CD4-positive, alpha-beta T cell treated with Interleukin-17A for 4 hours (primary cell): Measurements from ENCODE around the gene MEAK7.
A peak's percentile ranks its signal among the peaks of the same experiment; 100 is the strongest.

Experiments used
- DNase-seq: peaks from one replicate; pipeline ENCODE4 v3.0.0-alpha.2; 2020; ENCODE audit warnings: mixed read lengths

MEAK7 gene, protein sequence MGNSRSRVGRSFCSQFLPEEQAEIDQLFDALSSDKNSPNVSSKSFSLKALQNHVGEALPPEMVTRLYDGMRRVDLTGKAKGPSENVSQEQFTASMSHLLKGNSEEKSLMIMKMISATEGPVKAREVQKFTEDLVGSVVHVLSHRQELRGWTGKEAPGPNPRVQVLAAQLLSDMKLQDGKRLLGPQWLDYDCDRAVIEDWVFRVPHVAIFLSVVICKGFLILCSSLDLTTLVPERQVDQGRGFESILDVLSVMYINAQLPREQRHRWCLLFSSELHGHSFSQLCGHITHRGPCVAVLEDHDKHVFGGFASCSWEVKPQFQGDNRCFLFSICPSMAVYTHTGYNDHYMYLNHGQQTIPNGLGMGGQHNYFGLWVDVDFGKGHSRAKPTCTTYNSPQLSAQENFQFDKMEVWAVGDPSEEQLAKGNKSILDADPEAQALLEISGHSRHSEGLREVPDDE

GRCh38 chr16:84504420-84505248 lies at the start of gene MEAK7:
Gene MEAK7 (minus strand): TSS chr16:84504659. CDS start chr16:84498086, 6,573 bp downstream.
- peak; percentile 99 for DNase-seq

GRCh38 chr16:84553873-84554399 lies 49.5 kb upstream of the MEAK7 start:
- peak; percentile 74 for DNase-seq

- DNase-seq: peak; percentile 26
These were observed 47.7 kb upstream of the MEAK7 start for GRCh38 chr16:84552135-84552534.

DNA sequence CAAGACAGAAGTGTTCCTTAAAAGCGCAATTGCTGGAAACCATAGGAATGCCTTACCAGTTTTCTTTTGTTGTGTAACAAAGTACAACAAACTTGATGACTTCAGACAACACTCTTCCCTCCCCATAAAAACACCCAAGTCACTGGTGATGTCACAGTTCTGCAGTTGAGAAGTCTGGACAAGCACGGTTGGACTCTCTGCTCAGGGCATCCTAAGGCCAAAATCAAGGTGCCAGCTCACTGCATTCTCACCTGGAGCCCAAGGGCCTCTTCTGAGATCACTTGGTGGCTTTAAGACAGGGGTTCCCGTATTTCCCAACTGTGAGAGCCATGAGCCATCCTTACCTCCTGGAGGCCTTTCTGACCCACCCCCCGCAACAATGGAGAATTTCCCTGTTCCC lies 45.6 kb upstream of the MEAK7 start:
- no peak for DNase-seq

GRCh38 chr16:84548971-84549844 lies 44.7 kb upstream of the MEAK7 start:
- peak; percentile 59 for DNase-seq

DNA sequence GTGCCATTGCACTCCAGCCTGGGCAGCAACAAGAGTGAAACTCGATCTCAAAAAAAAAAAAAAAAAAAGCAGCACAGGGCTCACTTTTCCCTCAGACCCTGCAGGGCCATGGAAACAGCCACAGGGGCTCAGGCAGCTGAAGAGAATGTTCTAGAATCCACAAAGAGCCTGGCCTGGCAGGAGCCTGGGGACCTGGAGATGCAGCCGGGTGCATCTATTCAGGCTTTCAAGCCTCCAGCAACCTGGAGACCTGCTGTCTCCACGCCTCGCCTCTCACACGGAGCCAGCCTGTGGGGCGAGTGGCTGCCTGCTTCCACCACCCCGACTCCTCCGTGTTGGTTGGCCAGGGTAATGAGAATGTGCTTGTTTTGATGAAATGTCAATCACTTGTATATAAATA lies 44.0 kb upstream of the MEAK7 start:
- DNase-seq: no peak

DNA sequence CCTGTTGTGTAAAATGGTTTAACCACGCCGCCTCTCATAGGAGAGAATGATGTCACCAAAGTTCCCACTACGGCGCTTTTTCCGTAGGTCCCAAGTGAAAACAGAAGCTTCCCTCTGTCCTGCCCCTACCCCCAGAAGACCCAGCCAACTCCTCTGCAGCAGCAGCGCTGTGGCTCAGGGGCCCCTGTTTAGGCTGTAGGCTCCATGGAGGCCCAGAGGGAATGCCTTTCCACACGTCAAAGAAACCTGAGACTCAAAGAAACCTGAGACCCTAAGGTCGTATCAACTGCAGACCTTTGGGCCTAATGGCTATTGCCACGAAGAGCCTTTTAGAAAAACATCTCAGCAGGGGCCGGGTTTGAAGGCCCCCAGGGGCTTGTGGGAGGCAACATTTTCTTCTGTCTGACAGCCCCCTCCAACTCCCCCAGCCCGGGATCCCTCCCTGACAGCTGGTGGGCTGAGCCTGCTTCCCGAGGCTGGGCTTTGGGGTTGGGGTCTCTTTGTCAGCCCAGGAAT lies 43.1 kb upstream of the MEAK7 start:
- DNase-seq: no peak

DNA sequence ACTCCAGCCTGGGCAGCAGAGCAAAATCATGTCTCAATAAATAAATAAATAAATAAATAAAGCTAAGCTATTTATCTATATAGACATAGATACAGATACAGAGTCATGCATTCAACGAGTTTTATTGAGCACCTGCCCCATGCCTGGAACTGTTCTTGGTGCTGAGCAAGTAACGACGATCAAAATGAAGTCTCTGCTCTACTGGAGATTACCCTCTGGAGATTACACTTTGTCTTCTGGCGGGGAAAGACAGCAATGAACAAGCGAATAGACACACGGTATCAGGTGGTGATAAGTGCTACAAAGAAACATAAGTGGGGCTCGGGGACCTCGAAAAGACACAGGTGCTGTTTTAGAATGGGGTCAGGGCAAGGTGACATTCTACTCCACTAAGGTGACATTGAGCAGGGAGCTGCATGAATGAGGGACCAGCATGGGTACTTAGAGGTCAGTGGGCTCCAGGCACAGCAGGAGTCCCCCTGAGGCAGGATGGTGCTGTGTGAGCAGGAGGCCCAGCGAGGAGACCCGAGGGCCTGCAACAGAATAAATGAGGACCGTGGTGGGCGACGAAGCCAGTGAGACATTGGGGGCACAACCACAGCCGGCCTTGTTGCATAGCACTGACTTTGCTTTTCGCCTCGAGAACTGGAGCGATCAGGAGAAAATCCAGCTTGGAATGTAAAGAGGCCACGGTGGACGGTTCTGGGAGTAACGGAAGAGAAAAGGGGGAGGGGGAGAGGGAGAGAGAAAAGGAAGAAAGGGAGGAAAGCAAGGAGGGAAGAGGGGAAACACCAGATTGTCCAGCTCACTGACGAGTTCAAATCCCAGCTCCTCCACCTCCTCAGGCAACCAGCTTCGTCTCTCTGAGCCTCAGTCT lies 42.4 kb upstream of the MEAK7 start:
- no peak for DNase-seq

- DNase-seq: no peak
These were observed 40.8 kb upstream of the MEAK7 start for GRCh38 chr16:84545114-84545737.

DNA sequence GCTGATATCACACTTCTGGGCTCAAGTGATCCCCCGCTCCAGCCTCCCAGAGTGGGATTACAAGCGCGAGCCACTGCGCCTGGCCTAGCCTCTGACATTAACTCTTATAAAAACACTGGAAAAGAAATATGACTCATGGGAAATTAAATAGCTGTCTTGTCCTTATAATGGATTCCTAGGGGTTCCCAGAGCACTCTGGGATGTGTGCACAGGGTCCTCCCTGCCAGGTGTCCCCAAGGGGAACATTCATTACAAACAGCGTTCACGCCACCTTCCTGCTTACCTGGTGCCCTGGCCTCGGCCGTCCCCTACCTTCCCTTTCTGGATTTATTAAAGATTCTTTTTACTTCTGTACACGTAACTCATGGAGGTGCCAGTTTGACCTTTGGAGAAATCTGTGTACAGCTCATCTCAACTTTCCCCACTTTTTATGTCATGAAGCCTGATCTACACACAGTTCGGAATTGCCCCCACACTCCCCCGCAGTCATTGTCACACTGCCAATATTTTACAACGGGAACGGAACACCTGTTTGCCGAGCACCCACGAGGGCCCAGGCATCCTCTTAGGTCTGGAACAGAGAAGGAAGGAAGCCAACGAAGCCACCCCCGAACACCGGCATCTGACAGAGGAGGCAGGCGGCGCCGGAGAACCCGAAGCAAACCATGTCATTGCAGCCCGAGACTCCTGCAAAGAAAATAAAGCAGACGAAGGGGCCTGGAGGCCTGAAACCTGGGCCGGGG lies 39.7 kb upstream of the MEAK7 start:
- peak; percentile 66 for DNase-seq

- DNase-seq: no peak
These were observed 38.8 kb upstream of the MEAK7 start for GRCh38 chr16:84543253-84543652.

GRCh38 chr16:84541999-84542817 lies 37.7 kb upstream of the MEAK7 start:
- no peak for DNase-seq

GRCh38 chr16:84540194-84540593 lies 35.7 kb upstream of the MEAK7 start:
- no peak for DNase-seq

- no peak for DNase-seq
These were observed 33.9 kb upstream of the MEAK7 start for GRCh38 chr16:84538222-84538840.

- DNase-seq: no peak
These were observed 33.2 kb upstream of the MEAK7 start for GRCh38 chr16:84537491-84538151.

DNA sequence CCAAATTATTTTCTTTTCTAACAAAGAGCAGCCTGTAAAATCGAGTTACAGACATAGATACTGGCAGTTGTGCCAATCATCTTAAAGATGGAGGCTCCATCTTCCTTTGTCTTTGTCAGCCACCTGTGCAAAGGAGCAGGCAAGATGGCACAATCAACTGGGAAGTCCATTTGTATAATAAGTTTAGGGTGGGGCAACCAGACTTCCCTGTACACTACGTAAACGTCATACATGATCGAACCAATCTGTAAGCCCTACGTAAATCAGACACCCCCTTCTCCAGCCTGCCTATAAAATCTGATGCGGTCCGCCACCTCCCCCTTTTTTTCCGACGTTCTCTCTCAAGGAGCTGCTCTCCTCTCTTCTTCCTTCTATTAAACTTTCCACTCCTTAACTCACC lies 31.4 kb upstream of the MEAK7 start:
- DNase-seq: no peak

GRCh38 chr16:84535408-84535807 lies 30.9 kb upstream of the MEAK7 start:
- DNase-seq: no peak

DNA sequence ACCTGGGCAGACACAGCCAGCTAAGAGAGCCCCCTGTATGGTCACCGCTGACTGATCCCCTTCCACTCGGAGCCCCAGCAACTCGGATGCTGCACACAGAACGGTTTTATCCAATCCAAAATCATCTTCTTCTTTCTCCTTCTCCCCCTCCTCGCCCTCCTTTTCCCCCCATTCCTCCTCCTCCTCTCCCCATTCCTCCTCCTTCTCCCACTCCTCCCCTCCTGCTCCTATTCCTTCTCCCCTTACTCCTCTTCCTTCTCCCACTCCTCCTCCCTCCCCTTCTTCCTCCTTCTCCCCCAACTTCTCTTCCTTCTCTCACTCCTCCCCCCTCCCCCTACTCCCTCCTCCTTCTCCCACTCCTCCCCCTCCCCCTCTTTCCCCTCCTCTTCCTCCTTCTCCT lies 30.4 kb upstream of the MEAK7 start:
- DNase-seq: no peak
